HG02623 (cell line): ENCODE data around the gene PUS10.
A peak's percentile ranks its signal among the peaks of the same experiment; 100 is the strongest.
"Not testable (repeated sequence)": the region's sequence is repeated elsewhere in the genome, so short reads cannot be mapped to it uniquely, and the experiment has no call there.

Experiments used
- ATAC-seq: cut with Tn5 transposase; IDR thresholded peaks from one replicate; pipeline ENCODE4 v1.9.1; 2021; ENCODE audit warnings: moderate library complexity; ENCODE audit not compliant: unreplicated experiment

The PUS10 gene

GRCh38 chr2:61012303-61012702 is 5.8 kb downstream of the PUS10 start:
- ATAC-seq = not testable (repeated sequence)

GRCh38 chr2:61011678-61012077 is 6.4 kb downstream of the PUS10 start:
- no peak for ATAC-seq

GRCh38 chr2:61009355-61009754 is 8.7 kb downstream of the PUS10 start:
- no peak for ATAC-seq

- no peak for ATAC-seq
Observed at GRCh38 chr2:61006486-61007105, 11.5 kb downstream of the PUS10 start.

- no peak for ATAC-seq
Observed at GRCh38 chr2:61005736-61006135, 12.3 kb downstream of the PUS10 start.

GRCh38 chr2:60998628-60999545 is 19.2 kb downstream of the PUS10 start:
- ATAC-seq = no peak

- ATAC-seq = no peak
Observed at GRCh38 chr2:60994131-60994530, 23.9 kb downstream of the PUS10 start.

GRCh38 chr2:60992985-60993392 is 25.1 kb downstream of the PUS10 start:
- ATAC-seq = peak; percentile 96

GRCh38 chr2:60991644-60992043 is 26.4 kb downstream of the PUS10 start:
- no peak for ATAC-seq

GRCh38 chr2:60989259-60989658 is 28.8 kb downstream of the PUS10 start:
- ATAC-seq = no peak

- not testable (repeated sequence) for ATAC-seq
Observed at GRCh38 chr2:60987656-60988055, 30.4 kb downstream of the PUS10 start.

GRCh38 chr2:60987041-60987440 is 31.0 kb downstream of the PUS10 start:
- ATAC-seq = no peak

GRCh38 chr2:60984720-60985119 is 33.3 kb downstream of the PUS10 start:
- peak; percentile 60 for ATAC-seq

GRCh38 chr2:60982066-60982465 is 36.0 kb downstream of the PUS10 start:
- not testable (repeated sequence) for ATAC-seq

GRCh38 chr2:60980071-60980815 is 37.8 kb downstream of the PUS10 start:
- ATAC-seq = no peak

GRCh38 chr2:60979231-60979630 is 38.8 kb downstream of the PUS10 start:
- no peak for ATAC-seq

- ATAC-seq = no peak
Observed at GRCh38 chr2:60977562-60977895, 40.5 kb downstream of the PUS10 start.

GRCh38 chr2:60976875-60977561 is 41.0 kb downstream of the PUS10 start:
- ATAC-seq = peak; percentile 35

GRCh38 chr2:60976256-60976850 is 41.7 kb downstream of the PUS10 start:
- no peak for ATAC-seq

- no peak for ATAC-seq
Observed at GRCh38 chr2:60974652-60975051, 43.4 kb downstream of the PUS10 start.

GRCh38 chr2:60973705-60974104 is 44.4 kb downstream of the PUS10 start:
- no peak for ATAC-seq
